ENCODE measurements around the gene PCDH9.
A peak's percentile ranks its signal among the peaks of the same experiment; 100 is the strongest.

Gene PCDH9

DNA sequence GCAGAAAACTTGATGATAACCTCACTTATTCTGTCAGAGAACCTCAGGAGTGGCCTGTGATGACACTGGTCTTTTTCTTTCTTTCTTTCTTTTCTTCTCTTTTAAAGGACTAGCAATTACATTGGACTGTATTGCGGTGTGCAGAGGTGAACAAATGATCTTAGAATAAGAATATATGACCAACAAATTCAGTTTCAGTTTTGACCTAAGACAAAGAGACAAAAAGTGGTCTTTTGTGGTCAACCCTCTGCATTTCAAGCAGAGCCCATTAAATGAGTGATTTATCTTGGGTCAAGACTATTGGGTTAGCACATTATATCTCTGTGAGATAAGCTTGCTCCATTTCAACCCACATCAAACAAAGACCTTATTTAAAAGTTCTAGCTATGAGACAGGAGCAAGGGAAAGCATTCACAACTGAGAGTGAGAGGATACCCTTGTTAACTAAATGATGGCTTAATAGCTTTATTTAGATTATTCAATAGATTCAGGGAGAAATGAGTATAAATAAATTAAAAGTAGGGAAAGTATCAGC, 644.4 kb downstream of the PCDH9 start:
- H2AFZ ChIP-seq (ENCODE audit: low read length): no peak overlapping the region; the same call in 1 of the 2 replicates
- H4K20me1 ChIP-seq (ENCODE audit: insufficient read depth, low read length): no peaks in the 10 kb centered on the region
- H3K4me3 ChIP-seq (ENCODE audit: low read depth, low read length, poor library complexity, severe bottlenecking): no peak overlapping the region
- H3K36me3 ChIP-seq (ENCODE audit: insufficient read depth, low read length): no peaks in the 10 kb centered on the region
- H3K79me2 ChIP-seq (ENCODE audit: insufficient read depth, low read length): no peaks in the 10 kb centered on the region
- no peak overlapping the region for H3K27ac ChIP-seq (ENCODE audit: low read depth, low read length, poor library complexity, severe bottlenecking)
- H3K4me1 ChIP-seq (ENCODE audit: insufficient read depth, low read length, severe bottlenecking): peaks cover 6% of the 10 kb centered on the region
- H3K9me3 ChIP-seq (ENCODE audit: low read length): no peaks in the 10 kb centered on the region
- no peaks in the 10 kb centered on the region for H3K27me3 ChIP-seq (ENCODE audit: insufficient read depth, low read length)
- no peak overlapping the region for H3K4me2 ChIP-seq (ENCODE audit: low read length)
- no peaks in the 10 kb centered on the region for H3K9me2 ChIP-seq (ENCODE audit: low read depth, low read length)
- TF ChIP-seq, protein P1, sequence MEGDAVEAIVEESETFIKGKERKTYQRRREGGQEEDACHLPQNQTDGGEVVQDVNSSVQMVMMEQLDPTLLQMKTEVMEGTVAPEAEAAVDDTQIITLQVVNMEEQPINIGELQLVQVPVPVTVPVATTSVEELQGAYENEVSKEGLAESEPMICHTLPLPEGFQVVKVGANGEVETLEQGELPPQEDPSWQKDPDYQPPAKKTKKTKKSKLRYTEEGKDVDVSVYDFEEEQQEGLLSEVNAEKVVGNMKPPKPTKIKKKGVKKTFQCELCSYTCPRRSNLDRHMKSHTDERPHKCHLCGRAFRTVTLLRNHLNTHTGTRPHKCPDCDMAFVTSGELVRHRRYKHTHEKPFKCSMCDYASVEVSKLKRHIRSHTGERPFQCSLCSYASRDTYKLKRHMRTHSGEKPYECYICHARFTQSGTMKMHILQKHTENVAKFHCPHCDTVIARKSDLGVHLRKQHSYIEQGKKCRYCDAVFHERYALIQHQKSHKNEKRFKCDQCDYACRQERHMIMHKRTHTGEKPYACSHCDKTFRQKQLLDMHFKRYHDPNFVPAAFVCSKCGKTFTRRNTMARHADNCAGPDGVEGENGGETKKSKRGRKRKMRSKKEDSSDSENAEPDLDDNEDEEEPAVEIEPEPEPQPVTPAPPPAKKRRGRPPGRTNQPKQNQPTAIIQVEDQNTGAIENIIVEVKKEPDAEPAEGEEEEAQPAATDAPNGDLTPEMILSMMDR (IDR thresholded peaks at IDR 0.05; ENCODE audit: low read length): no peak
- TF ChIP-seq EZH2 (IDR thresholded peaks at IDR 0.05; ENCODE audit: borderline replicate concordance, low read length): no peak
- H3F3A ChIP-seq (ENCODE audit: insufficient read depth, low read length): no peaks in the 10 kb centered on the region
- H3K9ac ChIP-seq (ENCODE audit: low read length): no peak overlapping the region

DNA sequence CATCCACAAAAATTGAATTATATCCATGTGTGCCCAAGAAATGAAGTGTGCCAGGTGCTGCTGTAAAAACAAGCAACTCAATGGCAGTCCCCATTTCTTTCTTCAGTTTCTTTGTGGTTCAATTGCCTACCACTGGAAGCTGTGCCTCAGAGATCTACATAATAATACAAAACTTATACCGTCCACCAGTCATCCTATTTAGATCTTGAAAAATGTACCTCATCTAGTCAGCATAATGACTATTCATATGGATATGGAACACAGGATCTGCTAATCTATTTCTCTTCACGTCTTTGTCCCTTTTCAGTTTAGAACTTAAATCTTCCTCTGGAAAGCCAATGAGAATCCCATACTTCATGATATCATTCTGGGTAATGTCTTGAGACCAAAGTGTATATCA, 648.5 kb downstream of the PCDH9 start:
- Histone ChIP-seq H3K27me3 (ENCODE audit: insufficient read depth, low read length) (no peaks in the 10 kb centered on the region), H3K9me3 (ENCODE audit: low read length) (no peaks in the 10 kb centered on the region), H3K4me3 (ENCODE audit: low read depth, low read length, poor library complexity, severe bottlenecking) (no peak overlapping the region), H3K9me2 (ENCODE audit: low read depth, low read length) (no peaks in the 10 kb centered on the region), H4K20me1 (ENCODE audit: insufficient read depth, low read length) (no peaks in the 10 kb centered on the region), H2AFZ (ENCODE audit: low read length) (no peak overlapping the region), H3K27ac (ENCODE audit: low read depth, low read length, poor library complexity, severe bottlenecking) (no peak overlapping the region), H3K4me2 (ENCODE audit: low read length) (no peak overlapping the region), H3K36me3 (ENCODE audit: insufficient read depth, low read length) (no peaks in the 10 kb centered on the region), H3K9ac (ENCODE audit: low read length) (no peak overlapping the region), H3F3A (ENCODE audit: insufficient read depth, low read length) (no peaks in the 10 kb centered on the region), H3K79me2 (ENCODE audit: insufficient read depth, low read length) (no peaks in the 10 kb centered on the region), H3K4me1 (ENCODE audit: insufficient read depth, low read length, severe bottlenecking) (peaks cover 6% of the 10 kb centered on the region)
- TF ChIP-seq, protein P1 (IDR thresholded peaks at IDR 0.05; ENCODE audit: low read length): no peak
- TF ChIP-seq EZH2 (IDR thresholded peaks at IDR 0.05; ENCODE audit: borderline replicate concordance, low read length): no peak

DNA sequence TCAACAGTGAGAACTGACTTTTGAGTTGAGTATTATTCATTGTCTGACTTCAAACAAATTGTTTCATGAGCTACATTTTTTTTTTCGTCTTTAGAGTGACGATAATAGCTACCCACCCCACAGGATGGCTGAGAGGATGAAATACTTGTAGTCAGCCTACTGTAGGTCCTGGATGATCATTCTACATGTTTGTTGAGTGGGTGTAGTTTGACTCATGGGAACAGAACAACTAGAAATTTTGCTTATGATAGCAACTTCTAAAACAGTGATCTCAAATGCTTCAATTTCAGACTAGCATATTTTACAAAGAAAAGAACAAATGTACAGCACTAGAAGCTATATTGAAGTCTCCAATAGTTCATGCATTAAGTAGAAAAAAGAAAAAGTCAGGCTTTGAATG, 651.8 kb downstream of the PCDH9 start:
- Histone ChIP-seq H3K4me1 (ENCODE audit: insufficient read depth, low read length, severe bottlenecking) (peaks cover 6% of the 10 kb centered on the region), H2AFZ (ENCODE audit: low read length) (peak overlapping the region; percentile 80), H3K36me3 (ENCODE audit: insufficient read depth, low read length) (no peaks in the 10 kb centered on the region), H3F3A (ENCODE audit: insufficient read depth, low read length) (no peaks in the 10 kb centered on the region), H3K9me2 (ENCODE audit: low read depth, low read length) (no peaks in the 10 kb centered on the region), H3K9me3 (ENCODE audit: low read length) (0 out of 2 replicates have a peak, but pooled peaks cover 2% of the 10 kb centered on the region), H3K4me2 (ENCODE audit: low read length) (no peak overlapping the region), H3K79me2 (ENCODE audit: insufficient read depth, low read length) (no peaks in the 10 kb centered on the region), H3K4me3 (ENCODE audit: low read depth, low read length, poor library complexity, severe bottlenecking) (no peak overlapping the region), H4K20me1 (ENCODE audit: insufficient read depth, low read length) (no peaks in the 10 kb centered on the region), H3K27ac (ENCODE audit: low read depth, low read length, poor library complexity, severe bottlenecking) (no peak overlapping the region), H3K27me3 (ENCODE audit: insufficient read depth, low read length) (no peaks in the 10 kb centered on the region), H3K9ac (ENCODE audit: low read length) (no peak overlapping the region)
- TF ChIP-seq EZH2 (IDR thresholded peaks at IDR 0.05; ENCODE audit: borderline replicate concordance, low read length): no peak
- TF ChIP-seq, protein P1 (IDR thresholded peaks at IDR 0.05; ENCODE audit: low read length): no peak

Measured in OCI-LY1 (cell line).